NCI-H226 (cell line): ENCODE data around the gene MAGI2.
A peak's percentile ranks its signal among the peaks of the same experiment; 100 is the strongest.

Experiments
- DNase-seq: peaks from one replicate; pipeline ENCODE4 v3.0.0-alpha.2; 2015

MAGI2 gene

DNA sequence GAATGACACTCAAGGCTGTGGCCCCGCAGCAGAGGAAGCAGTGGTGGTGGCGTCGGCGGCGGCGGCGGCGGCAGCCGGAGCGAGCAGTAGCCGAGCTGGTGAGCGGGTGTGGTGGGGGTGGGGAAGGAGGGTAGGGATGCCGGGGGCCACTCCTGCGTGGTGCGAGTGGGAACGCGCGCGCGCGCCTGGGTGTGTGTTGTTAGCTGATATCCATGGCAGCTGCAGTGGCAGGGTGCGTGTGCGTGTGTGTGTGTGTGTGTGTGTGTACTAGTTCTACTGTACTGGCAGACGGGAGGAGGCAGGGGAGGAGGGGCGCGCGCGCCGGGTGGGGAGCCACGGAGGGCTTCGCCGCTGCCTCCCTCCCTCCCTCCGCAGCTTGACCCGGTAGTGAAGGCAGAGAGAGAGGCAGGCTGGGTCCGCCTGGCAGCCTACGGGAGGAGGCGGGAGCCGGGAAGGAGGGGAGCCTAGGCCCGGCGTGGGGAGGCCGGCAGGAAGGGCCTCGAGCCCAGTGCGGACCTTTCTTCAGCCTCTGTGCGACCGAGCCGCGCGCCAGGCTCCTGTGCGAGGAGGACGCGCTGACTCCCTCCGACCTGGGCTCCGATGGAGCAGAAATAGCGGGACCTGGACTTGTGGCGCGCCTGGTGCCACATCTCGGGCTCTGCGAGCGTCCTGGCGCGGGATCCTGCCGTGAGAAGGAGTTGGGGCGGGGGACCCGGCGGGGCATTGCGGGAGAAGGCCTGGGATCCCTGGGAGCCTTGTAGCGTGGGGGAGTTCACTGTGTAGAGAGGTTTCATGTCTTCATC lies at the start of gene MAGI2:
Gene MAGI2, minus strand, starts transcription at position 110 of the 803 bp plus-strand sequence. CDS start 347 bp downstream, outside the sequence.
- DNase-seq = peak; percentile 84

DNA sequence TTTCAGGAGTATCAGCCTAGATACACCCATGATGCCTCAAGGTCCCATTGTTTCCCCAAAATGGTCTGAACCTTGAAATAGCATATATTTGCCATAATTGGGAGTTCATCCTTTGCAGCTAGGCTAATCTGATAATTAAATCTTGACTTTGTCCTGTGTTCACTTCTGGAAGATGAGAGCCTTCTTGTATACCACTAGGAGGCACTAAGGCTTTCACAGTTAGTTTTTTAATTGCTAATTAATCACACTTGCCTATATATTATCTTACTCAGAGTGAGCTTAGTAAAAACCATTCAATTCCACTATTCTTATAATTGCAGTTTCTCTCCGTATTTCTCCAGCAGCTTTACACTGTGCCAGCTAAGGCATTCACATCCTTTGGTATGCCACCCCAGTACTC lies 48.7 kb upstream of the MAGI2 start:
- DNase-seq = no peak

DNA sequence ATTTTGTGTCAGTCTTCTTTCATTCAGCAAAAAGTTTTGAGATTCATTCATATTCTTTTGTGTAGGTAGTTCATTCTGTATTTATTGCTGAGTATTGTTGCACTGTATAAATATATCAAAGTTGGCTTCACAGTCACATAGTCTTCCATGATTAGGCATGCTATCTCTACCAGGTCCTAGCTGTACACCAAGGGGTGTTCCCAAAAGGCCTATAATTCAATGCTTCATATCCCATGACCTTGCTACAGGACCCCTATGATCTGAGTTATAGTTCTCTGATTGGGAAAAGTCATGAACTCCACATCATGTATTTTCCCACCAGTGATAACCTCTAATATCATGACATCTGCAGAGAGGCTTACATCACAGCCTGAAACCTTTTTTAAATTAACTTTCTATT lies 47.3 kb upstream of the MAGI2 start:
- no peak for DNase-seq

DNA sequence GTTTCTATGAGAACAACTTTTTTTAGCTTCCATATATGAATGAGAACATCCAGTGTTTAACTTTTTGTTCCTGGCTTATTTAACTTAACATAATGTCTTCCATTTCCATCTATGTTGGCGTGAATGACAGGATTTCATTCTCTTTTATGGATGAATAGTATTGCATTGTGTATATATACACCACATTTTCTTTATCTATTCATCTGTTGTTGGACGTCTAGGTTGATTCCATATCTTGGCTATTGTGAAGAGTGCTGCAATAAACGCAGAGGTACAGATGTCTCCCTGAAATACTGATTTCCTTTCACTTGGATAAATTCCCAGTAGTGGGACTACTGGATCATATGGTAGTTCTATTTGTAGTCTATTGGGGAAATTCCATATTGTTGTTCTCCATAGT lies 44.3 kb upstream of the MAGI2 start:
- no peak for DNase-seq

DNA sequence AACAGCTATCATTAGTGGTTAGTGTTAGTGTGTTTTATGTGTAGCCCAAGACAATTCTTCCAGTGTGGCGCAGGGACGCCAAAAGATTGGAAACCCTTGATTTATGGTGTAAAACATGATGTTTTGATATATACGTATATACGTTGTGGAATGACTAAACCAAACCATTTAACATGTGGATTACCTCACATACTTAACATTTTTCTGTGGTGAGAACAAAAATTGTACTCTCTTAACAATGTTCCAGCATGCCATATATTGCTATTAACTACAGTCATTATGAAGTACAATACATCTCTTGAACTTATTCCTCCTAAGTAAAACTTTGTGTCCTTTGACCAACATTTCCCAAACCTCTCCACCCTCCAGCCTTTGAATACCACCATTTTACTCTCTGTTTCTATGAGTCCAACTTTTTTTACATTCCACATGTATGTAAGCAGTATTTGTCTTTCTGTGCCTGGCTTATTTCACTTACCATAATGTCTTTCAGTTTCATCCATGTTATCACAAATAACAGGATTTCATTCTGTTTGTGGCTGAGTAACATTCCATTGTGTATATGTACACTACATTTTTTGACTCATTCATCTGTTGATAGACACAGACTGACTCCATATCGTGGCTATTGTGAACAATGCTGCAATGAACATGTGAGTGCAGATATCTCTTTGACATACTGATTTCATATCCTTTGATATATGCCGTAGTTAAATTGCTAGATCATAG lies 42.2 kb upstream of the MAGI2 start:
- peak; percentile 87 for DNase-seq

DNA sequence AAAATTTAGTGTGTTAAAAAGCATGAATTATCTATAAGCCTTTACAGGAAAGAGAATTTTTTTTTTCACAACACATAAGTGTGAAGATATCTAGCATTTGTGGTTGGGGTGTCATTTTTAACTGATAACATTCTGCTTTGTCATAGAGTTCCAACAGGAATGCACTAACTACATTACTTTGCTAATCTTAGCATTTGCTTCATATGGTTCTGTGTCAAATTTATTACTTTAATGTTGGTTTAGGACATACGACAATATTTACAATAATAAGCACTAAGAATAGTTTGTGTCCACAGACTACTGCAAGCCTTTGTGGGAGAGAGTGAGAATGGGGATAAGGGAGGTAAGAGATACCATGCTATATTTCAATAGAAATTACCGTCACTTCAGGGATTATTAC lies 40.6 kb upstream of the MAGI2 start:
- peak; percentile 29 for DNase-seq

DNA sequence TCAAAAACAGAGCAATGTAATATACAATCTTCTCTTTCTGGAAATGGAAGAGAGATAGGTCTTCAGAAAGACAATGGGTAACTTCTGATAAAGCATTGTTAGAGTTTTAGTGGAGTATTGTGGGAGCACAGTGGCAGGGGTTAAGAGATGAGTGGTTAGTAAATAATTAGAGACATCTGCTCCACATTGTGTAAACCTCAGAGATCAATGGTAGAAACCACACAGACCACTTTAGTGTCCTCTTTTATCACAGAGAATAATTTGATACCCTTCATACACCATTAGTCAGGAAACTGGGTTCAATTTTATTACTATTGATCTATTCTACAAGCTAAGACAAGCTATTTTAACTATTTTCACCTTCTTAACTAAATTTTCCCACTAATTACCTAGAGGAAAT lies 35.9 kb upstream of the MAGI2 start:
- no peak for DNase-seq

DNA sequence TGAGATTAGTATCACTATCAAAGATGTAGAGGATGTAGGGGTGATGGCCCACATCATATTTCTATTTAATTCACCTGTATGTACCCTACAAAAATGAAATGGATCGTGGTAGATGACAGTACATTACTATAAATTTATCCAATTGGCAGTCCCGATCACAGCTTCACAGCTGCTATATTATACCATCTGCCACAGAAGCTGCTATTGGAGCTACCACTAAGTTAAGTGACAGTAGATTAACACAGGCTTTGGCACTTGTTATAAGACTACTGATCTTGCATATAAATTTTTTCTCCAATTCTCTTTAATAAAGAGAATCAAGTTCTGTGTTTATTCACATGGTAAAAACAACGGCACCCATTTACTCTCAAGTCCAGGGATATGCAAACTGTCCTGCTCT lies 24.9 kb upstream of the MAGI2 start:
- no peak for DNase-seq

DNA sequence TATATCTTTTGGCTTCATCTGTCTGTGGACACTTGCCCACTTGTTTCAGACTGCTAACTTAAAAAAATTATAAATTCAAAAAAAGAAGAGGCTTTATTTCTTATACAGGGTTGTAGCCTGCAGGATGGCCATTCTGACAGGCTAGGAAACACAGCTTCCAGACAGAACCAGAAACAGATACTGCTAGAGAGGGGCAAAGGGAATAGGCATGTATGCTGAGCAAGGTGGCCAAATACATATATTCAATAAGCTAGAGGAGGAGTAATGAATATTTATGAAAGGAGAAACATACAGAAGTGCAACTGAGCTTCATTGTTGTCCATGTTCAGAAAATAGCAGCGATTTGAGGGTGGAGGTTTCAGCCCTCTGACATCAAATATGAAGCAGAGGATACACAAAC lies 22.0 kb upstream of the MAGI2 start:
- no peak for DNase-seq

DNA sequence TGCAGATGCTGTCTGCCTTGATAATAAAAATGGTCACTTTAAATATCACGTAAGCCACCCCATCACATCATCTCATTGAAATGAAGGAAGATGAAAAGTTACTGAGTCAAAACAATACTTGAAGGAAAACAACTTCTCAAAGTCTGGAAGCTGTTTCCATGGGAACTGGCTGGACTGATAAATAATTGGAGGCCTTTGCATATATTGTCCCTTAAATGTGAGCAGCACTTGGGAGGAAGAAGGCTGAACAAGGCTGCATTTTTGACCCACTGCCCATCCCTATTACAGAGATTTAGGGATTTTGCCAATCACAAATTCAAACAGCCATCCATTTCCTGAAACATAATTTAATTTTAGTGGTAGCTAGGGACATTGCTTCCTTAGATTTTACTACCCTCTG lies 18.2 kb upstream of the MAGI2 start:
- no peak for DNase-seq

DNA sequence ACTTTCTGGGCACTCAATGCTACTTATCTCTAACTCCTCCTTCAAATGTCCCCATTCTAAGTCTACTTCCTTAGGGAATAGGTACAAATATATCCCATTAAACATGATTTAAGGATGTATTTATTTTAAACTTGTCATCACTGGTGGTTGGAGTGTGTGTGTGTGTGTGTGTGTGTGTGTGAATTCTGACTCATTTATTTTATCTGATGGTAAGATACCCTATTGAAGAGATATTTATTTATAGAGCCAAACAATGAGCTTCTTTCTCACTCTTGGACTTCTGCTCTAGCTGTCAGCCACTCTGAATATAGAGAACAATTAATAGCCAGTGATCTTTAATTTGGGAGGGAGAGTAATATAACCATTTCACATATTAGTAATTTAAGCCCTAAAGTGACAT lies 17.8 kb upstream of the MAGI2 start:
- no peak for DNase-seq

DNA sequence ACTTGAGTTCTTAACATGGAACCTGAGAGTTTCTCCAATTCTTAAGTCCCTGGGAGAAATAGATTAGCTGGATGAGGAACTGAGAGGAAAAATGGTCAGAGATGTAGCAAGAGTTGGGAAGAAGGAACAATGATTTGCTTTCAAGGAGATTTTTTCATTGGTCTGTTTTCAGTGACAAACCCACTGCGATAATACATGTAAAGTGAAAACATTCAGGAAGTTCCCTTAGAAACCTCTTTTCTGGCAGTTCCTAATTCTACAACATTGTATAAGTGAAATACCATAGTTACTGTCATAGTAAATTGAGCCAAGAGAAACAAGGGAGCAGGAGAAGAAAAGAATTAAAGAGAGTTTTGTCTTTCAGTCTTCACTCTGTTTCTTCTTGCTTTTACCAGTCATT lies 12.1 kb upstream of the MAGI2 start:
- no peak for DNase-seq

DNA sequence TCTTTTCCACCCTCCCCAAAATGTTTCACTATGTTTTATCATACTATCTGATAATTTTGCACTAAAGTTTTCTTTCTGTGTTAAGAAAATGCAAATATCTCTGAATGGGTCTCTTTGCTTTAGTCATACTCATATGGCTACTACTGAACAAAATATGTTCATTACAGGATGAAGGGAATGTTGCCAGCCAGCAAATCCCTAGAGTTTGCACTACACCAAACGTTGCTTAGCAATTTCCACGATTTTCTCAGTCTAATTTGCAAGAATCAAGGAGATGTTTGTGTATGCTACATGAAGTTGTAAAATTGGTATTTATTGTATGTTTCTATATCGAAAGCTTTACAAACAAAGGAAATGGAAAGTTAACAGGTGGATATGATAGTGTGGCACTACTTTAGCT lies 10.6 kb upstream of the MAGI2 start:
- DNase-seq = no peak

DNA sequence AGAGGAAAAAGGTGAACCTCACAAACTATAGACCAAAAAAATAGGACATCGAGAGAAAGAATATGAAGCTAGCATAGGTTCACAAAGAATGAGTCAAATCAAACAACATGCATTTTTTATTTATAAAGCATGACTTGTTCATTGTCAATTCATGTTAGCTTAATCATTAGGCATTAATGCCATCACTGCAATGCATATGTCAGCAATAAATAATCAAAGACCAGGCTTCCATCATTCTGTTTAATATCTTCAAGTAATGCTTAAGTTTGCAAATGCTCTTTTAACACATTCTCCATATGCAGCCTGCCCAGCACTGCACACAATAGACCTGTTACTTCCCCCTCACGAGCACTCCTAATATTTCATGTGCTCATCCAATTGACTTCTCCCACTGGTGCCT lies 8.9 kb upstream of the MAGI2 start:
- no peak for DNase-seq

DNA sequence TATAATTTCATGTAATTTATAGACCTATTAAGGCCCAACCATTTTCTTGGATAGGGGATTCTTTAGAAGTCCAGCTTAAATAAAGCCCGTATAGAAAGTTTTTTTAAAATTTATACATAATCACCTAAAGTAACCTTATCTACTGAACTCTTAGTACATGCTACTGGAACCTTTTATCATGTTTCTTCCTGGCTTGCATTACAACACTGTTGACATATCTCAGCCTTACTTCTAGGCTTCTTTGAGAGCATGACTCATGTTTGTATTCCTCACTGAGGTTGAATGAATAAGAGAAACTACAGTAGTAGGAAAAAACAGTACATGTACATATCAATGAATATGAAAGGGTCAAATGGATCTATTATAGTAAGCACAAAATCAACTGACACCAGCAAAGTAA lies 8.2 kb upstream of the MAGI2 start:
- DNase-seq = peak; percentile 87

DNA sequence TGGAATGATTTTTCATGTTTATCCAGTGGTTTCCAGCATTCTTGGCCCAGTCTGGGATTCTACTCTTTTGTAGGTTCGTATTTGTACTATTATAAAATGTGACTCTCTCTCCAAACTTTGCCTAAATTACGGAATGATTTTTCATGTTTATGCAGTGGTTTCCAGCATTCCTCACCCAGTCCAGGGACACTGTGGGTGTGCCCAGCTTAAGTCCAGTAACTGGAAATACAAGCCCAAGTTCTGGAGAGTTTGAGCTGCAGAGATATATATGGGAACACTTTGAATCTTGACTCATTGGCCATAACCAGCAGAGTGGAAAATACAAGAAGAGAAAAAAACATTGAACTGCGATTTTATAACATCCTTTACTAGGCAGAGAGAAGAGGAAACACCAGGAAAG lies 5.9 kb upstream of the MAGI2 start:
- no peak for DNase-seq

DNA sequence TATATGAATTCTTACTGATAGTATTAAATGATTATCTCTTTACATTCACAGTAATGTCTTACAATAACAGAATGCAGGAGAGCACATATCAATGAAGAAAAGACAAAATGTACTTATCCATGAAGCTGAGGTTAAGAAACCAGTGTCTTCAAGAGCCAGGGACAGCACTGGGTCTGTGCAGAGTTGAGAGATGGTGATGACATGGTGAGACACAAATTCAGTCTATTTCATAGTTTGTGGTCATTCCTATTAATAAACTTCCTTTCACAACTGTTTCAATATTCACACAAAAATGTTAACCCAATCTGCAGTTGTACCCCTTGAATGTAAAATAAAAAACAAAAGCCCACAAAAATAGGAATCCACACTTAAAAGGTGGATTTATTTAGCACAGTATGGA lies 5.3 kb upstream of the MAGI2 start:
- DNase-seq = no peak

DNA sequence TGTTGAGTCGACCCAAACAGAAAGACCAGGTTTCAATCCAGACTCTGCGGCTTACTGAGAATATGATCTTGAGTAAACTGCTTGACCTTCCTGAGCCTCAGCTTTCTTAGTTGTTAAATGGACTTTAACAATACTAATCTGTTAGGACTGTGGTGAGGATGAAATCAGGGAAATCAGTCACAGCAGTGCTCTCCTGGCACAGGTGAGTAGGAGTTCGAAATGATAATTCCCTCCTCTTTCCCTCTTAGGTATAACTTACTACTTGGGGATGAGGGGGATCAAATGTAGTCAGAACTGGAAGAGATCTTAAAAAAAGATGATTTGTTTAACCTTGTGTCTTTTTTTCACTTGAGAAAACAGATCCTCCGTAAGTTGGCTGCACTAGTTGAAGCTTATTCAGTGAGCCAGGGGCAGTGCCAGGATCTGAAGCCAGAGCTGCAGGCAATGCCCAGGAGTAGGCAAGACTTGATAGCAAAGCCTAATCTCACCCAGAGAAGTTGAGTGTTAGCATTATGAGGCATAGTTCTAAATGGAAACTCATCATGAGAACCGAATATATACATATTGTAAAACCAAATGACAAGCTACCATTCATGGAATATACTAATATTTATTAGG lies 1.8 kb upstream of the MAGI2 start:
- DNase-seq = no peak

DNA sequence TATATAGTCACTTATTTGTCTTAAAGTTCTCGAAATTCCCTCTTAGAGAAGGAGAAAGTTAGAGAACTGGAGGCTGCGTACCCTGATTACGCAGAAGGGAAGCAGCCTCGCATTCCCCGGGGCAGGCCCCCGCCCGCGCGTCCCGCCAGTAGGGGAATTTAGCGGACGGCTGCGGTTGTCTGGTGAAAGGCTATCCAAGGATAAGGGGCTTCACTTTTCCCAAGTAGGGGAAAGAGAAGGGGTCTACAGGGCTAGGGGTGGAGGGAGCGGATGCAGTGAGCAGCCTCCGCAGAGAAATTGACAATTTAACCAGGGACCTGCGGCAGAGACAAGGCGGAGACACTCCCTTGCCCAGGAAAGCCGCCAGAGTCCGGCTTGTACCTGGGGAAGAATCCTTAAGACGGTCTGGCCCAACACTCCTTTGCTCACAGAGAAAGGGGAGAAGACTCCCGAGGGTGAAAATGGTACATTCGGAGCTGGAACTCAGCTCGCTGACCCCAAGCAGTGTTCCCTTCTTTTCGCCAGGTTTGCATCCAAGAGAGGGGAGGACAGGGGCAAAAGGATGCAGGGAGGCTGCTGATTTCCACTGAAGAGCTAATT lies 994 bp upstream of the MAGI2 start:
- peak; percentile 43 for DNase-seq

DNA sequence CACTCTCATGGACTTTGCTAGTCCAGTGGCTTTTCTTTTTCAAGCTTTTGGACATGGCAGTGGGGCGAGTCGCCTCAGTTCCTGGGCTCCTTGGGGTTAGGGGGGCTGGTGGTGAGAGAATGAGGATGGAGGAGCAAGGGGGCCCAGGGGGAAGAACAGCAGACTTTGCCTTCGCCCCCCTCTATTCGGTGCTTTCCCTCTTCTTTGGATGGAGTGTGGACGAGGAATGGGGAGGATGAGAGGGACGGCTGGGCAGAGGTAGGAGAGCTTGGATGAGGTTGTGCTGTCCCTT lies 255 bp downstream of the MAGI2 start:
- no peak for DNase-seq

DNA sequence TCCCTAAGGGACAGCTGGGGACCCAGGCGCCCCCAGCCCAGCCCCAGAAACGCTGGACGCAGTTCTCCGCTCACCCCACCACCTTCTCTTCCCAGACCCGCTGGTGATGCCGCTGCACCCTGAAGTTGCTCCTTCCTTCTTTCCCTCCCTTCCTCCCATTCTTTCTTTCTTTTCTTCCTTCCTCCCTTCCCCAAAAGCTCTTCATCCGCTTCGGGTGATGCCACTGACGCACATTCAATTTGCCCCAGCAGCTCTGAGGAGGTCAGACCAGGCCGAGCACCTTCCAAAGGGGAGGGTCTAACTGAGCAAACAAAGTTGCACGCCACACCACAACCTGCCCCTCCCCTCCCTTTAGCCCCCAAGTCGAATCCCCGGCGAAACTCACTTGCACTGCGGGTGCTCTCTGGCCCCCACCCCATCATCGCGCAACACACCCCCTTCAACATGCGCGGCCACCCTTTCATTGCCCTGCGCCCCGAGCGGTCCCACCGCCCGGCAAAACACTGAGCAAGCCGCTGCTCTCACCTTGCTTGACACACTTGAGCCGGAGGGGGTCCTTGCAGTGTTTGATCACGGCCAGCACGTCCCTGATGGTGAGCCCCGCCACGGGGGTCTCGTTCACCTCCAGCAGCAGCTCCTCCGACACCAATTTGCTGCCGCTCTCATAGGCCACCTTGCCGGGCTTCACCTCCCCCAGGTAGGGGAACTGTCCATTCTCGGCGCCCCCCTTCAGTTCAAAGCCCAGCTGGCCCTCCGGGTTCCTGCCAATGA lies 787 bp downstream of the MAGI2 start:
- peak; percentile 44 for DNase-seq

DNA sequence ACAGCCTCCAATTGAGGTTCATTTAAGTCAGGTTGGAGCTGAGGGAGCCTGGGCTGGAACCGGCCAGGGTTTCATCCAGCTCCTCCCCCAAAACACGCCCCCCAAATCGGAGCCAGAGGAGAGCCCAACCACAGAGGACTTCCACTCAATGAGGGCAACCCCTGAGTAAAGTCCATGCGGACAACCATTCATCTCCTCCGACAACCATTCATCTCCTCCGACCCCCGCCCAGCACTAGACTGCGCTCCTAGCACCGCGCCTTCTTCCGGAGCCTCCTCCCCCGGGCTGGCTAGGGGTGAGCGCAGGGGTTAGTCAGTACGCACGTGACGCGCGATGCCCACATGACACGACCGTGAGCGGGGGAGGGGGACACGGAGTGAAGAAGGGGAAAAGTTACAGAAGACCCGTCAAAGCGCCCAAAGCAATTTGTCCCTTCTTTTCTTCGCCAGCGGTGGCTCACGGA lies 1.4 kb downstream of the MAGI2 start:
- peak; percentile 97 for DNase-seq

DNA sequence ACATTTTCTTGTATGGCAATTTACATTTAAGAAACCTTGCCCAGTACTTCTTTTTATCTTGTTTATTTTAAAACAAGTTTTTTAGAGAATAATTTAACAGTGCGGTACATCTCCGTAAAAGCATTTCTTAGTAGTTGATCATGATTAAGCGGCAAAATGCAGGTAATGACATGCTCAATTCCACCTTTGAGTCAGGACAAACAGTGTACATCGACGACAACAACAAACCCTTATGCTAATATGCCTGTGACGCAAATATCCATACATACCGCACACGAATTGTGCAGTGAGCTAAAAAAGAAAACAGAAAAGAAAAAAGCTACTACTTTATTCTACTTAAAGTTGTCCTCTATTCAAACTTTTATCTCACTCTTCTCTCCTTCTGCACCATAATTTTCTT lies 1.9 kb downstream of the MAGI2 start:
- DNase-seq = no peak
